ENCODE measurements around the gene CNTN4.

CNTN4 gene

GRCh38 chr3:2850701-2851100, 752.0 kb downstream of the CNTN4 start:
- no peak overlapping the region for H3K4me3 ChIP-seq (ENCODE audit: low read length)
- DNase-seq (ENCODE audit: low read depth): no peak
- no peak for TF ChIP-seq CTCF (IDR thresholded peaks at IDR 0.05; ENCODE audit: insufficient read depth, low read depth, low read length, missing control alignments)

- TF ChIP-seq CTCF (IDR thresholded peaks at IDR 0.05; ENCODE audit: insufficient read depth, low read depth, low read length, missing control alignments): no peak
- DNase-seq (ENCODE audit: low read depth): no peak
- H3K4me3 ChIP-seq (ENCODE audit: low read length): no peak overlapping the region
Measured at GRCh38 chr3:2851361-2851760, 752.7 kb downstream of the CNTN4 start.

- no peak for TF ChIP-seq CTCF (IDR thresholded peaks at IDR 0.05; ENCODE audit: insufficient read depth, low read depth, low read length, missing control alignments)
- no peak overlapping the region for H3K4me3 ChIP-seq (ENCODE audit: low read length)
- no peak for DNase-seq (ENCODE audit: low read depth)
Measured at GRCh38 chr3:2851835-2852234, 753.2 kb downstream of the CNTN4 start.

- H3K4me3 ChIP-seq (ENCODE audit: low read length): no peak overlapping the region
- DNase-seq (ENCODE audit: low read depth): no peak
- TF ChIP-seq CTCF (IDR thresholded peaks at IDR 0.05; ENCODE audit: insufficient read depth, low read depth, low read length, missing control alignments): no peak
Measured at GRCh38 chr3:2853651-2854050, 755.0 kb downstream of the CNTN4 start.

GRCh38 chr3:2856138-2857133, 757.8 kb downstream of the CNTN4 start:
- DNase-seq (ENCODE audit: low read depth): no peak
- no peak overlapping the region for H3K4me3 ChIP-seq (ENCODE audit: low read length)

GRCh38 chr3:2860626-2861025, 762.0 kb downstream of the CNTN4 start:
- TF ChIP-seq CTCF (IDR thresholded peaks at IDR 0.05; ENCODE audit: insufficient read depth, low read depth, low read length, missing control alignments): no peak
- H3K4me3 ChIP-seq (ENCODE audit: low read length): no peak overlapping the region
- DNase-seq (ENCODE audit: low read depth): no peak

More at GRCh38 chr3:2856138-2857133, 757.8 kb downstream of the CNTN4 start:
- no peak for TF ChIP-seq CTCF (IDR thresholded peaks at IDR 0.05; ENCODE audit: insufficient read depth, low read depth, low read length, missing control alignments)

All from epithelial cell of esophagus (primary cell).